Middle frontal gyrus (tissue), 1 donor: ENCODE results near the gene SLC26A8.

Experiments used
- DNase-seq: peaks from one replicate; pipeline ENCODE4 v3.0.0-alpha.2; 2015; ENCODE audit warnings: low spot score; ENCODE audit errors: extremely low spot score

Gene SLC26A8, protein sequence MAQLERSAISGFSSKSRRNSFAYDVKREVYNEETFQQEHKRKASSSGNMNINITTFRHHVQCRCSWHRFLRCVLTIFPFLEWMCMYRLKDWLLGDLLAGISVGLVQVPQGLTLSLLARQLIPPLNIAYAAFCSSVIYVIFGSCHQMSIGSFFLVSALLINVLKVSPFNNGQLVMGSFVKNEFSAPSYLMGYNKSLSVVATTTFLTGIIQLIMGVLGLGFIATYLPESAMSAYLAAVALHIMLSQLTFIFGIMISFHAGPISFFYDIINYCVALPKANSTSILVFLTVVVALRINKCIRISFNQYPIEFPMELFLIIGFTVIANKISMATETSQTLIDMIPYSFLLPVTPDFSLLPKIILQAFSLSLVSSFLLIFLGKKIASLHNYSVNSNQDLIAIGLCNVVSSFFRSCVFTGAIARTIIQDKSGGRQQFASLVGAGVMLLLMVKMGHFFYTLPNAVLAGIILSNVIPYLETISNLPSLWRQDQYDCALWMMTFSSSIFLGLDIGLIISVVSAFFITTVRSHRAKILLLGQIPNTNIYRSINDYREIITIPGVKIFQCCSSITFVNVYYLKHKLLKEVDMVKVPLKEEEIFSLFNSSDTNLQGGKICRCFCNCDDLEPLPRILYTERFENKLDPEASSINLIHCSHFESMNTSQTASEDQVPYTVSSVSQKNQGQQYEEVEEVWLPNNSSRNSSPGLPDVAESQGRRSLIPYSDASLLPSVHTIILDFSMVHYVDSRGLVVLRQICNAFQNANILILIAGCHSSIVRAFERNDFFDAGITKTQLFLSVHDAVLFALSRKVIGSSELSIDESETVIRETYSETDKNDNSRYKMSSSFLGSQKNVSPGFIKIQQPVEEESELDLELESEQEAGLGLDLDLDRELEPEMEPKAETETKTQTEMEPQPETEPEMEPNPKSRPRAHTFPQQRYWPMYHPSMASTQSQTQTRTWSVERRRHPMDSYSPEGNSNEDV

GRCh38 chr6:36023996-36024795, at the start of gene SLC26A8:
Gene SLC26A8, minus strand, starts transcription at chr6:36024641. Its CDS starts 4,934 bp downstream, at chr6:36019707.
- DNase-seq, result no peak

DNA sequence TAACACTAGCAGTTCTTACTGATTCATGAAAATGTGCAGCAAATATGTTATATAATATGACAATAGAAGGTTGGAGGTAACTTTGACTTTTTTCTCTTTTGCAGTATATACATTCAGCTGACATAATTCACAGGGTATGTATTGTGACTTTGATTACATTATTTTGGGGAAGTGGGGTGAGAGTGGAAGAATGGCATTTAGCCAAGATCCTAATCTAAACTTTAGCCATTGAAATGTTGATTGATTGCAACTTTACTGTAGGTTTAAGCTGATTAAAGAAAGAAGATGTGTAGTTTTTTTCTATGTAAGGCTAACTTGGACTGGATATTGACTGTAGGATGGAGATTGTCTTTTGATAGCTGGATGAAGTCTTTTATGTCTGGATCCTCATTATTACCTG, 49.1 kb upstream of the SLC26A8 start:
- DNase-seq, result no peak

GRCh38 chr6:36072681-36073080, 48.2 kb upstream of the SLC26A8 start:
- no peak for DNase-seq

DNA sequence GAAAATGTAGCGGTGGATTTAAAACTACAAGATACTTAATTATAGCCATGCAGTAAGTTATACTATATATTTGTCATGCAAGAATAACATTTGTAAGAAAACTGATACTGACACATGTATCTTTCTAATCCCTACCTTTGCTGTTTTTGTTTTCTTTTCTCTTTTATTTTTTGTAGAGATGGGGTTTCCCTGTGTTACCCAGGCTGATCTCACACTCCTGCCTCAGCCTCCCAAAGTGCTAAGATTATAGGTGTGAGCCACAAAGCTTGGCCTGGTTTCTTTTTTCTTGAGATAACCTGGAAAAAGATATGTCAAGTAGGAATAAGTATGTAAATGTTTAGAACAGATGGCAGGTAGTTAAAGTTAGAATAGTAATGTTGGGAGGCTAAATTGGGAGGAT, 47.3 kb upstream of the SLC26A8 start:
- DNase-seq, result no peak

DNA sequence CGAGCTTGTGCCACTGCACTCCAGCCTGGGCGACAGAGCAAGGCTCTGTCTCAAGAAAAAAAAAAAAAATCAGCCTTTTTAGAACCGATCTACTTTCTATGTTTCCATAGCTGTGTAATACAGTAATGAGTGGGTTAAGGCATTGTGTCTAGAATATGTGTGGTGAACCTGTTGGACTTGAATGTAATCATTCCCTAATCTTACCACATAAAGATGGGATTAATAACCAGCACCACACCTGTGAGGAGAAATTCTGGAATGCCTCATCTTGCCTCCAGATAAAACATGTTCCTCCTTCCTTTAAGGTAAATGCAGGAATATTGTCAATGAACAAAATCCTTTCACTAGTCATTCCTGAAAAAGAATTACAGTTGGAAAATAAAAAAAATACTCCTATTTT, 46.8 kb upstream of the SLC26A8 start:
- DNase-seq, result no peak

- no peak for DNase-seq
Observed at GRCh38 chr6:36070252-36070651, 45.8 kb upstream of the SLC26A8 start.

DNA sequence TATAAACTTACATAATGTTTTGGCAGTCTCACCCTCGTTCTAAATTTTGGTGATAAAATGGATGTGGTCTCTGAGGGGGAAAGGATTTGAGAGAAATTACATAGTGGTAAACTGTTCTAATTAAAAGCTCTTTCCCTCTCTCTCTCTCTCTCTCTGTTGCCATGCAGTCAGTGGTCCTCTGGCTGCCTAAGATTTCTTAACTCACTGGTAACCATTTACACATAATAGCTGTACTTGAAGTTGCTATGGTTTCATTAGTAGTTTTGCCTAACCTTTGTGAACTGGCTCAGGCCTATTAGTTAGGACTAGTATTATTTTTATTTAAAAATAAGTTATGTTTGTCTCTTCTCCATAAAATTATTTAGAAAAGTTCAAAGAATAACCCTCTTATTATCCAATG, 45.1 kb upstream of the SLC26A8 start:
- DNase-seq, result no peak

GRCh38 chr6:36068586-36068985, 44.1 kb upstream of the SLC26A8 start:
- DNase-seq, result no peak

- no peak for DNase-seq
Observed at GRCh38 chr6:36068012-36068392, 43.6 kb upstream of the SLC26A8 start.

GRCh38 chr6:36067374-36068011, 43.1 kb upstream of the SLC26A8 start:
- no peak for DNase-seq

DNA sequence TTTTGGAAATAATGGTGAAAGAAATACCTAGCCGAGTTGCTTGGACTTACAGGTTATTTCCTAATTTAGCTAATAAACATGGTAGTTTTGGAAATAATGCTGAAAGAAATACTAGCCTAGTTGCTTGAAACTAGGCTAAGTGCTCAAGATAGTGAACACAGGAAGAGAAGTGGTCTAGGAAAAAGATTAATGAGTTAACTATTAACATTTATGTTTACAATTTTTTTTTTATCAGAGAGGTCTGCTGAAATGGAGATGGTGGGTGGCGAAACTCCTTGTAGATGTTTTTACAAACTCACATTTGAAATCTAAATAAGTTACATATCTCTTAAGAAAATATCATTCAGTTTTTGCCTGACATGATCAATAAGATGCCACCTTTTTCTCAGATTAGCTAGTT, 42.4 kb upstream of the SLC26A8 start:
- no peak for DNase-seq

DNA sequence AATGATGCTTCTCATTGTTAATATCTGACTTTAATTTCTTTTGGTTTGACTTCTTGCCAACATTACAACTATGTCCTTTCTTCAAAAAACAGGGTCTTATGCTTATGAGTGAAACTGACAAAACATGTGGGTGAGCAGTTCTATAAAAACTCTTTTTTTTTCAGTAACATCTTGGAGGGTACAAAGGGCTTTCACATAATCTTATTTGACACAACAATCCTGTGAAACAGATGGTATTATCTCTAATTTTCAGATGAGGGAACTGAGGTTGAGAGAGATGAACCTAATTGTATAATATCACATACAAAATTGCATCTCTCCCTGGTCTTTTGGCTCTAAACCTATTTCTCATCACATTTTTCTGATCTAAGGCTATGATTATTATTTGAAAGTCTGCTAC, 41.5 kb upstream of the SLC26A8 start:
- no peak for DNase-seq

- no peak for DNase-seq
Observed at GRCh38 chr6:36064770-36065396, 40.4 kb upstream of the SLC26A8 start.

DNA sequence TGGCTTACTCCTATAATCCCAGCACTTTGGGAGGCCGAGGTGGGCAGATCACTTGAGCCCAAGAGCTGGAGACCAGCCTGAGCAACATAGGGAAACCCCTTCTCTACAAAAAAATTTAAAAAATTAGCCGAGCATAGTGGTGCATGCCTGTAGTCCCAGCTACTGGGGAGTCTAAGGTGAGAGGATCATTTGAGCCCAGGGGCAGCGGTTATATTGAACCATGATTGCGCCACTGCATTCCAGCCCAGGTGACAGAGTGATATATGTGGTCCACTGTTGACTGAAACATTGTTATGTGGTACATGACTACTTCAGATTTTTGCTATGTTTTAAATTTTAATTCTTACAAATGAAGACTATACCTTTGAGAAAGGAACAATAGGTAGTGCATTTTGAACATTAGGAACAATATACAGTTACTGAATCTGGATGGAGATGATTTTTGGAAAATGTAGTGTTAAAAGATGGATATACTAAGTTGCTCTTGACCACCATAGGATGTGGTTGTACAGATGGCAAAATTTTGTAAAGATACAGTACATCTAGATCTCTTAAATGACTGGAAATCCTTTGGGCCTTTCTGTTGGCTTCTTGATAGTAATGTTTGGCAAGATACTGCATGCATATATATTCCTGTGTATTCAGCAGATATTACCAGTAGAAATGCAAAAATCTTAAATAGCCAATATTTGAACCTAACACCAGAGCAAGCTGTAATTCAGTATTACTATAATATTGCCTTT, 39.0 kb upstream of the SLC26A8 start:
- DNase-seq, result no peak

DNA sequence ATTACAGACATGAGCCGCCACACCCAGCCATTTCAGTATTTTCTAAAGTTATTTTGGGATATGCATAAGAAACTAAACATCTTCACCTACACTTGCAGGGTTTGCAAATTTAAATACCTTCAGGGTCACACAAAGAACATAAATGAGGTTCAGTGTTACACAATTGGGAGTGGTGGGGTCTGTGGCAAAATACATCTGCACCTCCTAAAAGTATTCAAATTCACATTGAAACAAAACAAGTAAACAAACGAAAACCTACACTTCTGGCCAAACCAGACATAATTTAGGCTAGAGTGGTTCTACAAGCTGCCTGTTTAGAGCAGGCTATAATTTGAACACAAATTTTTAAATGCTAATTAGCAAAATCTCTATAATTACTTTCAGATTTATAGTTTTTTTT, 37.8 kb upstream of the SLC26A8 start:
- DNase-seq, result no peak

GRCh38 chr6:36061236-36061635, 36.8 kb upstream of the SLC26A8 start:
- no peak for DNase-seq

GRCh38 chr6:36056178-36056577, 31.7 kb upstream of the SLC26A8 start:
- DNase-seq, result no peak

DNA sequence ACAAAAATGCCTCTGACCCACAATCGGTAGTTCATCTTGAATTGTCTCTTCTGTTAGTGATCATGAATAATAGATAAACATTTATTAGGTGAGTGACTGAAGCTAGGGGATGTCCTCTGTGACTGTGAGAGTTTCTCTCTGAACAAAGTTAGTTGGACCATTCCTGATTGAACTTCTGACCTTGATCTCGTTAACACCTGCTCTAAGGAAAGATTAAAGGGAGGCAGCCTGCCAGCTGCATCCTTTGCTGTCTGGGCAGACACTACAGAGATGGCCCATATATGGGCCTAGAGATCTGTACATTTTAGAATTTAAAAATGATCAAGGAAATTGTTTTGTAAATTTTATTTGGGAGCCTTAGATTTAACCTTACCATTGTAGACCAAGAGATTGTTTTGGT, 30.5 kb upstream of the SLC26A8 start:
- no peak for DNase-seq

GRCh38 chr6:36054415-36054814, 30.0 kb upstream of the SLC26A8 start:
- no peak for DNase-seq

DNA sequence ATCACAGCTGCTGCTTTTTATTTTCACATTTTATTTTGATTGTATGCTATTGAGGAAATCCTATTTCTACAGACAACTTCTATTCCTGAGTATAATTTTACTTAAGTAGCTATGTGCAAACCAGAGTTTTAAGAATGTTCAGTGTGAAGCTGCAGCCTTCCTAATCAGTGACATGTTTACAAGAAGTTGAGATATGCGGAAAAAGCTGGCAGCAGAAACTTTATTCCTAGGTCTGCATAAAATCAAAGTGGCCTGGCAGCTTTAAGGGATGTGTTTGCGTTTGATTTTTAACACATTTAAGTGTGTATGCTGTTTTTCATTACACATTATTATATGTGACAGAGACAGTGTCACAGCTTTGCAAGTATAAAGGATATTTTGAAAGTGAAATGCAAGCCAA, 29.4 kb upstream of the SLC26A8 start:
- no peak for DNase-seq
